Colon (tissue), 2 donors: ENCODE data around the gene PRDM5.

Experiments
- FAIRE-seq: peaks from 2 replicates; lab custom pipeline; 2012; peaks lifted over from hg19 to GRCh38; lab: Jason Lieb, UNC
- donor health status: control.
- donor health status: control.

PRDM5 gene

GRCh38 chr4:120903419-120903818, 19.1 kb downstream of the PRDM5 start:
- no peak for FAIRE-seq

GRCh38 chr4:120902925-120903324, 19.6 kb downstream of the PRDM5 start:
- no peak for FAIRE-seq

GRCh38 chr4:120901731-120902130, 20.8 kb downstream of the PRDM5 start:
- no peak for FAIRE-seq

- FAIRE-seq = no peak
These were observed 24.4 kb downstream of the PRDM5 start for GRCh38 chr4:120897981-120898719.

GRCh38 chr4:120895554-120895953, 27.0 kb downstream of the PRDM5 start:
- FAIRE-seq = no peak

GRCh38 chr4:120893314-120893713, 29.2 kb downstream of the PRDM5 start:
- FAIRE-seq = no peak

- FAIRE-seq = no peak
These were observed 36.3 kb downstream of the PRDM5 start for GRCh38 chr4:120886191-120886590.

GRCh38 chr4:120881846-120882245, 40.7 kb downstream of the PRDM5 start:
- no peak for FAIRE-seq

GRCh38 chr4:120881351-120881750, 41.2 kb downstream of the PRDM5 start:
- no peak for FAIRE-seq

GRCh38 chr4:120877021-120877420, 45.5 kb downstream of the PRDM5 start:
- FAIRE-seq = peak; percentile 33

GRCh38 chr4:120874792-120875774, 47.4 kb downstream of the PRDM5 start:
- no peak for FAIRE-seq

GRCh38 chr4:120873554-120873953, 49.0 kb downstream of the PRDM5 start:
- FAIRE-seq = no peak

- FAIRE-seq = no peak
These were observed 51.4 kb downstream of the PRDM5 start for GRCh38 chr4:120871173-120871572.

GRCh38 chr4:120870279-120870673, 52.2 kb downstream of the PRDM5 start:
- no peak for FAIRE-seq

GRCh38 chr4:120869613-120870278, 52.8 kb downstream of the PRDM5 start:
- no peak for FAIRE-seq

GRCh38 chr4:120867506-120867905, 55.0 kb downstream of the PRDM5 start:
- FAIRE-seq = no peak

GRCh38 chr4:120865985-120866384, 56.5 kb downstream of the PRDM5 start:
- no peak for FAIRE-seq

- no peak for FAIRE-seq
These were observed 57.6 kb downstream of the PRDM5 start for GRCh38 chr4:120864969-120865368.

GRCh38 chr4:120862432-120862831, 60.1 kb downstream of the PRDM5 start:
- FAIRE-seq = no peak

GRCh38 chr4:120861852-120862251, 60.7 kb downstream of the PRDM5 start:
- no peak for FAIRE-seq

- FAIRE-seq = no peak
These were observed 63.8 kb downstream of the PRDM5 start for GRCh38 chr4:120858776-120859175.

- no peak for FAIRE-seq
These were observed 65.2 kb downstream of the PRDM5 start for GRCh38 chr4:120857312-120857711.

GRCh38 chr4:120856294-120856693, 66.2 kb downstream of the PRDM5 start:
- FAIRE-seq = no peak
